ENCODE data around the gene GNA15.

Gene GNA15

GRCh38 chr19:3162418-3163229, 26.8 kb downstream of the GNA15 start:
- H2BK5ac ChIP-seq (ENCODE audit: low read length), result peak overlapping the region; percentile 90
- peak overlapping the region; percentile 91 for H2AK5ac ChIP-seq (ENCODE audit: low read depth, low read length)
- H4K91ac ChIP-seq (ENCODE audit: low read depth, low read length, poor library complexity), result no peak overlapping the region
- no peaks in the 10 kb centered on the region for H3K4me1 ChIP-seq (ENCODE audit: control insufficient read depth in 2 of 2, insufficient read depth in 1 of 2, low read depth in 1 of 2, low read length in 2 of 2)
- DNase-seq (ENCODE audit: low spot score), result no peak
- H3K36me3 ChIP-seq (replicated peaks in 1 of 2; ENCODE audit: control insufficient read depth in 2 of 2, insufficient read depth in 2 of 2, low read length in 2 of 2), result no peaks in the 10 kb centered on the region
- H2BK15ac ChIP-seq (ENCODE audit: low read length), result peak overlapping the region; percentile 84
- peaks cover 0 to 4% (median 0%) of the 10 kb centered on the region in 3 experiments for H3K27me3 ChIP-seq (ENCODE audit: control insufficient read depth in 3 of 3, insufficient read depth in 3 of 3, low read depth in 1 of 3, low read length in 3 of 3)
- H3K27ac ChIP-seq (replicated peaks; ENCODE audit: low read length), result no peak overlapping the region
- no peak overlapping the region for H2BK120ac ChIP-seq (ENCODE audit: low read depth, low read length)
- H4K8ac ChIP-seq (ENCODE audit: low read depth, low read length), result peak overlapping the region; percentile 92
- H3K9ac ChIP-seq (ENCODE audit: low read depth, low read length, poor library complexity), result no peak overlapping the region
- peaks cover 2% of the 10 kb centered on the region for H3K79me1 ChIP-seq (ENCODE audit: low read depth, low read length)
- H3K23ac ChIP-seq (ENCODE audit: low read depth, low read length, poor library complexity), result peak overlapping the region; percentile 80
- peak overlapping the region; percentile 97 for H3K4ac ChIP-seq (ENCODE audit: low read length)
- H3K4me3 ChIP-seq (ENCODE audit: low read length in 2 of 2), result no peak overlapping the region
- H2AFZ ChIP-seq (ENCODE audit: low read length), result peak overlapping the region; percentile 26
- no CpG with 5 or more reads among the region's 38 CpGs for WGBS, 2 donors (ENCODE audit: extremely low coverage in 2 of 2, insufficient read length in 2 of 2, insufficient replicate concordance in 1 of 2)
- H3K4me2 ChIP-seq (ENCODE audit: insufficient read depth, low read length, poor library complexity, severe bottlenecking), result no peak overlapping the region
- H2BK12ac ChIP-seq (ENCODE audit: low read length), result peak overlapping the region; percentile 84
- H3K14ac ChIP-seq (ENCODE audit: low read length), result no peak overlapping the region
- H3K18ac ChIP-seq (ENCODE audit: low read length), result peak overlapping the region; percentile 80
- H3K9me3 ChIP-seq (replicated peaks in 1 of 2; ENCODE audit: control insufficient read depth in 2 of 2, insufficient read depth in 1 of 2, low read depth in 1 of 2, low read length in 2 of 2), result peaks cover 0 to 2% of the 10 kb centered on the region in 2 donors

- H2BK120ac ChIP-seq (ENCODE audit: low read depth, low read length), result no peak overlapping the region
- peaks cover 0 to 2% of the 10 kb centered on the region in 2 donors for H3K9me3 ChIP-seq (replicated peaks in 1 of 2; ENCODE audit: control insufficient read depth in 2 of 2, insufficient read depth in 1 of 2, low read depth in 1 of 2, low read length in 2 of 2)
- H4K91ac ChIP-seq (ENCODE audit: low read depth, low read length, poor library complexity), result no peak overlapping the region
- no peak overlapping the region for H3K14ac ChIP-seq (ENCODE audit: low read length)
- H3K79me1 ChIP-seq (ENCODE audit: low read depth, low read length), result peaks cover 2% of the 10 kb centered on the region
- H3K18ac ChIP-seq (ENCODE audit: low read length), result peak overlapping the region; percentile 80
- H2AFZ ChIP-seq (ENCODE audit: low read length), result peak overlapping the region; percentile 52
- no peaks in the 10 kb centered on the region for H3K36me3 ChIP-seq (replicated peaks in 1 of 2; ENCODE audit: control insufficient read depth in 2 of 2, insufficient read depth in 2 of 2, low read length in 2 of 2)
- H3K23ac ChIP-seq (ENCODE audit: low read depth, low read length, poor library complexity), result peak overlapping the region; percentile 80
- no peak overlapping the region for H3K27ac ChIP-seq (replicated peaks; ENCODE audit: low read length)
- DNase-seq (ENCODE audit: low spot score), result peak; percentile 69
- H3K4ac ChIP-seq (ENCODE audit: low read length), result peak overlapping the region; percentile 97
- H3K9ac ChIP-seq (ENCODE audit: low read depth, low read length, poor library complexity), result no peak overlapping the region
- H4K8ac ChIP-seq (ENCODE audit: low read depth, low read length), result no peak overlapping the region
- no peak overlapping the region for H2BK15ac ChIP-seq (ENCODE audit: low read length)
- peaks cover 0 to 2% of the 10 kb centered on the region in 2 donors for H3K4me1 ChIP-seq (ENCODE audit: control insufficient read depth in 2 of 2, insufficient read depth in 1 of 2, low read depth in 1 of 2, low read length in 2 of 2)
- H3K27me3 ChIP-seq (ENCODE audit: control insufficient read depth in 3 of 3, insufficient read depth in 3 of 3, low read depth in 1 of 3, low read length in 3 of 3), result peaks cover 0 to 4% (median 0%) of the 10 kb centered on the region in 3 experiments
- no CpG with 5 or more reads among the region's 27 CpGs for WGBS, 2 donors (ENCODE audit: extremely low coverage in 2 of 2, insufficient read length in 2 of 2, insufficient replicate concordance in 1 of 2)
- H2AK5ac ChIP-seq (ENCODE audit: low read depth, low read length), result peak overlapping the region; percentile 91
- no peak overlapping the region for H2BK12ac ChIP-seq (ENCODE audit: low read length)
- no peak overlapping the region for H3K4me2 ChIP-seq (ENCODE audit: insufficient read depth, low read length, poor library complexity, severe bottlenecking)
- H2BK5ac ChIP-seq (ENCODE audit: low read length), result no peak overlapping the region
- H3K4me3 ChIP-seq (ENCODE audit: low read length in 2 of 2), result no peak overlapping the region
These were observed 27.5 kb downstream of the GNA15 start for GRCh38 chr19:3163230-3163886.

DNA sequence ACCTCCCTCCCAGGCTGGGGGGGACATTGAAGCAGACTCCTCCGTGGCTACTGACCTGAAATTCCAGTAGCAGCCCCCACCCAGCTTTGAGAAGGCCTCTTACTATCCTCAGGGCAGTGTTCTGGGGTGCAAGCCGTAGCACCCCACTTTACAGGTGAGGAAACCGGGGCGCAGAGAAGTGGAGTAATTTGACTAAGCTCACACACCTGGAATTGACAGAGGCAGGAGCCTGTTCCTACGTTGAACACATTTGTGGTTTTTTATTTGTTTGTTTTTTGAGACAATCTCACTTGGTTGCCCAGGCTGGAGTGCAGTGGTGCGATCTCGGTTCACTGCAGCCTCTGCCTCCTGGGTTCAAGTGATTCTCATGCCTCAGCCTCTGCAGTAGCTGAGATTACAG, 28.1 kb downstream of the GNA15 start:
- no peak overlapping the region for H3K4me2 ChIP-seq (ENCODE audit: insufficient read depth, low read length, poor library complexity, severe bottlenecking)
- no CpG with 5 or more reads among the region's 7 CpGs for WGBS, 2 donors (ENCODE audit: extremely low coverage in 2 of 2, insufficient read length in 2 of 2, insufficient replicate concordance in 1 of 2)

More for the DNA sequence above, 28.1 kb downstream of the GNA15 start:
- peaks cover 0 to 2% of the 10 kb centered on the region in 2 donors for H3K9me3 ChIP-seq (replicated peaks in 1 of 2; ENCODE audit: control insufficient read depth in 2 of 2, insufficient read depth in 1 of 2, low read depth in 1 of 2, low read length in 2 of 2)
- H3K9ac ChIP-seq (ENCODE audit: low read depth, low read length, poor library complexity), result no peak overlapping the region
- H3K4me3 ChIP-seq (ENCODE audit: low read length in 2 of 2), result peak overlapping the region in 1 of 2 donors; percentile 39
- peaks cover 0 to 2% of the 10 kb centered on the region in 2 donors for H3K4me1 ChIP-seq (ENCODE audit: control insufficient read depth in 2 of 2, insufficient read depth in 1 of 2, low read depth in 1 of 2, low read length in 2 of 2)
- H3K18ac ChIP-seq (ENCODE audit: low read length), result peak overlapping the region; percentile 32
- H2BK120ac ChIP-seq (ENCODE audit: low read depth, low read length), result no peak overlapping the region
- no peaks in the 10 kb centered on the region for H3K36me3 ChIP-seq (replicated peaks in 1 of 2; ENCODE audit: control insufficient read depth in 2 of 2, insufficient read depth in 2 of 2, low read length in 2 of 2)
- no peak for DNase-seq (ENCODE audit: low spot score)
- H2AFZ ChIP-seq (ENCODE audit: low read length), result peak overlapping the region; percentile 52
- H2BK12ac ChIP-seq (ENCODE audit: low read length), result no peak overlapping the region
- H3K23ac ChIP-seq (ENCODE audit: low read depth, low read length, poor library complexity), result no peak overlapping the region
- H3K79me1 ChIP-seq (ENCODE audit: low read depth, low read length), result peaks cover 2% of the 10 kb centered on the region
- H2BK15ac ChIP-seq (ENCODE audit: low read length), result no peak overlapping the region
- no peak overlapping the region for H3K4ac ChIP-seq (ENCODE audit: low read length)
- H3K27ac ChIP-seq (replicated peaks; ENCODE audit: low read length), result no peak overlapping the region
- no peak overlapping the region for H2BK5ac ChIP-seq (ENCODE audit: low read length)
- H3K14ac ChIP-seq (ENCODE audit: low read length), result no peak overlapping the region
- no peak overlapping the region for H2AK5ac ChIP-seq (ENCODE audit: low read depth, low read length)
- H4K91ac ChIP-seq (ENCODE audit: low read depth, low read length, poor library complexity), result no peak overlapping the region
- no peak overlapping the region for H4K8ac ChIP-seq (ENCODE audit: low read depth, low read length)
- H3K27me3 ChIP-seq (ENCODE audit: control insufficient read depth in 3 of 3, insufficient read depth in 3 of 3, low read depth in 1 of 3, low read length in 3 of 3), result peaks cover 0 to 4% (median 0%) of the 10 kb centered on the region in 3 experiments

All from neuronal stem cell (in vitro differentiated cells).